ENCODE measurements around the gene C3.
"Not testable (repeated sequence)": the region's sequence is repeated elsewhere in the genome, so short reads cannot be mapped to it uniquely, and the experiment has no call there.

C3 gene

GRCh38 chr19:6712692-6713670 lies 7.5 kb downstream of the C3 start:
- no peak for DNase-seq (ENCODE audit: low read depth in 3 of 3)

DNA sequence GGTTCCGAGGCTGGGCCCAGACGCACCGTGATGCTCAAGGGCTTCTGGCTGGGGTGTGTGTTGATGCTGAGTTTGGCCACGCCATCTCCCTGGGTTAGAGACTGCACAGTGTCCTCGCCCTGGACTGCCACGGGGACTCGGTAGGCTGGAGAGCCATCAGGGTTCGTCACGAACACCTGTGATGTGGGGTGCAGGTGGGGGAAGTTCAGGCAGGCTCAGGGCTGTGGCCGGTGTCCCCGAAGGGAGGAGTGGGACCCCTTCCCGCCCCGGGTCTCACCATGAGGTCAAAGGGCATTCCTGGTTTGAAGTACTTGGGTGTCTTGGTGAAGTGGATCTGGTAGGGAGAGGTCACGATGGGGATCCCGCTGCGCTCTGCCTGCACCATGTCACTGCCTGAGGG lies 8.2 kb downstream of the C3 start:
- DNase-seq (ENCODE audit: low read depth in 3 of 3): no peak

- DNase-seq (ENCODE audit: low read depth in 3 of 3): no peak
Observed at GRCh38 chr19:6711605-6712004, 8.8 kb downstream of the C3 start.

DNA sequence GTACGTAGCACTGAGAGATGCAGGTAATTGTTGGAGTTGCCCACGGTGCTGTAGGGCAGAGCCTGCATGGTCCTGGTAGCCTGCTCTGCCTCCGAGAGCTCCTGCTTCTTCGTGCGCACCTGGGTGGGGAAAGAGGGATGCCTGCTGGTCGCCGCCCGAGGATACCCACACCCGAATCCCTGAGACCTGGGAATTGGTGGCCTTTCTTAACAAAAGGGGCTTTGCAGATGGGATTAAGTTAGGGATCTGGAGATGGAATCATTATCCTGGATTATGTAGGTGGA lies 9.4 kb downstream of the C3 start:
- no peak for DNase-seq (ENCODE audit: low read depth in 3 of 3)

DNA sequence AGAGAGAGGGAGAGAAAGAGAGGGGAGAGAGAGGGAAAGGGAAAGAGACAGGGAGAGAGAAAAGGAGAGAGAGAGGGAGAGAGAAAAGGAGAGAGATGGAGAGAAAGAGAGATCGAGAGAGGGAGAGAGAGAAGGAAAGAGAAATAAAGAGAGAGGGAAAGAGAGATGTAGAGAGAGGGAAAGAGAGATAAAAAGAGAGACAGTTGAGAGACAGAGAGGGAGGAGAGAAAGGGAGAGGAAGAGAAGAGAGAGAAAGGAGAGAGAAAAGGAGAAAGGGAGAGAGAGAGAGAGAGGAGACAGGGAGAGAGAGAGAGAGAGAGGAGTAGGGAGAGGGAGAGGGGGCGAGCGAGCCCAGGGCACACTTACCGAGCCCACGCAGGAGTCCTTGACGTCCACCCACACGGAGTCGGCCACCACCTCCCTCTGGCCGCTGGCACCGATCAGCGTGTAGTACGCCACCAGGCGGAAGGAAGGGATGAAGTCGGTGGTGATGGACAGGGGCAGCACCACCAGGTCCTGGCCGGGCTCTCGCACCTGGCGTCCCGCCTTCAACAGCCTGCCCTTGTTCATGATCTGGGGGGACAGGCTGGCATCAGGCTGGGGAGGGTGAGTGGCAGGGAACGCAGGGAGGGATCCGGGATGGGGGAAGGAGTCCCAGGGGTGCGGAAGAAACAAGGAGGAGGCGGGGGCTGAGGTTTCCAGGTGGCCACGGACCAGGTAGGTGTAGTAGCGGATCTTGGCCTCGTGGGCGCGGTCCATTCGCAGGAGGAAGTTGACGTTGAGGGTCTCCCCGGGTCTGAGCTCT lies 10.0 kb downstream of the C3 start:
- DNase-seq (ENCODE audit: low read depth in 3 of 3): no peak

GRCh38 chr19:6709549-6709948 lies 10.9 kb downstream of the C3 start:
- no peak for DNase-seq (ENCODE audit: low read depth in 3 of 3)

GRCh38 chr19:6708913-6709312 lies 11.5 kb downstream of the C3 start:
- DNase-seq (ENCODE audit: low read depth in 3 of 3): not testable (repeated sequence)

DNA sequence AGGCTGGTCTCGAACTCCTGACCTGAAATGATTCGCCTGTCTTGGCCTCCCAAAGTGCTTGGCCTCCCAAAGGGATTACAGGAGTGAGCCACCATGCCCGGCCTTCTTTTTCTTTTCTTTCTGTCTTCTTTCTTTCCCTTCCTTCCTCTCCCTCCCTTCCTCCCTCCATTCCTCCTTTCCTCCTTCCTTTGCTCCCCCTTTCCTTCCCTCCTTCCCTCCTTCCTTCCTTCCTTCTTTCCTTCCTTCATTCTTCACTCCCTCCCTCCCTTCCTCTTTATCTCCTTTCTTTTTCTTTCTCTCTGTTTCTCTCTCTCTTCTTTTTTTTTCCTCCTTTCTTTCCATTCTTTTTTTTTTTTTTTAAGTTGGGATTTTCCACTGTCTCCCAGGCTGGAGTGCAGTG lies 12.1 kb downstream of the C3 start:
- DNase-seq (ENCODE audit: low read depth in 3 of 3): no peak

DNA sequence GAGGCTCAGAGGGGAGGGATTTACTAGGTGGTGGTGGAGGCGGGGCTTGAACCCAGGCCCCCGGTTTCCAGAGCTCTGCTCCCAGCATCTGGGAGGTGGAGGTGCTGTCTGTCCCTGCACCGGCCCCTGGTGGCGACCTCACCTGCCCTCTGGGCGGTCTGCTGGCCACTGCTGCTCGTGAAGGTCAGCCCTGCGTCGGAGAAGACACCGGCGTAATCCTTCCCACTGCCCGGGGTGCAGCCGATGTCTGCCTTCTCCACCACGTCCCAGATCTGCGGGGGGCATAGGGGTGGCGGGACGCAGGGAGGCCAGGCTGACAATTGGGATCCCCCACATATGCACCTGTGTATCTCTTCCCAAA lies 12.8 kb downstream of the C3 start:
- DNase-seq (ENCODE audit: low read depth in 3 of 3): no peak

- DNase-seq (ENCODE audit: low read depth in 3 of 3): no peak
Observed at GRCh38 chr19:6707011-6707657, 13.3 kb downstream of the C3 start.

- no peak for DNase-seq (ENCODE audit: low read depth in 3 of 3)
Observed at GRCh38 chr19:6706633-6706958, 13.9 kb downstream of the C3 start.

DNA sequence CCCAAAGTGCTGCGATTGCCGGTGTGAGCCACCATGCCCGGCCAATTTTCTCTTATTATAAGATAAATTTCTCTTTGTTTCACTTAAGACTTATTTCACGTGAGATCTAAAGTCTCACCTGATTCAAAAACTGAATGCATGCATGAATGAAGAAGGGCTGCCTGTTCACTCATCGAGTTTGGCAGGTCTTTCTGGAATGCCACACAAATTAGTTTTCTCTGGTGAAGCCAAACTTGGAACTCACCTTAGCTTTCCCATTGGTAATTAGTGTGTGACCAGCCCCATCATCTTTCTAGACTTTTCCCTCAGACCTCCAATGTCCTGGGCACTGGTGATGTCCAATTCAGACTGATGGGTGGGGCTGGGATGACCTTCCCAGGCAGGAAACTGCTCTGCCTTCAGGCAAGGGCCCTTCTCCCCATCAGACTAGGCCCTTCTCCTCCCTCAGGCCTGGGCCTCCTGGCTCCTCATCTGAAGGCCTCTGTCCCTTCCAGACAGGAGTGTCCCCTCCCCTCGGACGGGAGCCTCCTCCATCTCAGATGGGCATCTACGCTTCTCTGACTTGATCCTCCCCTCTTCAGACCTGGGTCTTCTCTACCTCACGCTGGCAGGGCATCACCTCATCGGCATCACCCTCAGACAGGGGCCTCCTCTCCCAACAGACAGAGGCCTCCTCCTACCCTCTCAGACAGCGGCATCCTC lies 14.4 kb downstream of the C3 start:
- DNase-seq (ENCODE audit: low read depth in 3 of 3): no peak

DNA sequence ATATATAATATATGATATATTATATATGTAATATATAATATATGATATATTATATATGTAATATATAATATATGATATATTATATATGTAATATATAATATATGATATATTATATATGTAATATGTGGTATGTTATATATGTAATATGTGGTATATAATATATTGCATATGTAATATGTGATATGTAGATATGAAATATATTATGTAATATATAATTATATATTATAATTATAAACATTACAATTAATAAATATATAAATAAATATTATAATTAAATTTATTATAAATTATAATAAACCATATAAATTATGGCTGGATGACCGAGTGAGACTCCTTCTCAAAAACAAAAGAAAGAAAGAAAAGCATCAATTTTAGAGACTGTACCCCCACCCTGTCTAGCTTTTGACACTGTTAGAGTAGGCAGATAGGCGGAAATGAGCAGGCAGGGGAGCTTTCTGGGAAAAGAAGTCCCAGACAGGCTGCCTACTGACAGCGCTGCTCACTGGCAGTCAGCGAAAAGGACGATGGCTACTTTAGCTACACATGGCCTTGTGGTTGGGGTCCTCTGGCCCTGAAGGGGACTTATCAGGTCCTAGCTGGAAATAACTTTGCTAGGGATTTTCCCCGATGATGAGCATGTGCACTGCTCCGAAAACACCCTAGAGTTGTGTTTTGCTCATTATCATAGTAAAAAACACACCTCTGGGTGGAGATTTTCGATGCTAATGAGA lies 19.7 kb downstream of the C3 start:
- DNase-seq (ENCODE audit: low read depth in 3 of 3): no peak

GRCh38 chr19:6699935-6700334 lies 20.5 kb downstream of the C3 start:
- DNase-seq (ENCODE audit: low read depth in 3 of 3): no peak

DNA sequence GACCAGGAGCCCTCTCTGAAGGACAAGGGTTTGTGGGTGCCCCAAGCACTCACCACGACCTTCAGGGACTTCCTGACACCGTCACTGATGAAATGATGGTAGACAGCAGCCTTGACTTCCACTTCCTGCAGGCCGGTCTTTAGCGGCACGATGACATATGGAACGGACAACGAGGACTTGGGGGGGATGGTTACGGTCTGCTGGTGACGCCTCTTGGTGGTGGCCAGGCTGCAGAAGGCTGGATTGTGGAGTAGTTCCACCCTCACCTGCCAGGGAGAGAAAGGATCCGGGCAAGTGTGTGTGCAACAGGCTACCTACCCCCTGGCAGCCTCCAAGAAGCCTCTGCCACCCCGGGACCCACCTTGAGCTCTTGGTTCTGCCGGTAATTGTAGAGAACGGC lies 23.2 kb downstream of the C3 start:
- DNase-seq (ENCODE audit: low read depth in 3 of 3): no peak

GRCh38 chr19:6696239-6696820 lies 24.1 kb downstream of the C3 start:
- DNase-seq (ENCODE audit: low read depth in 3 of 3): no peak

- DNase-seq (ENCODE audit: low read depth in 3 of 3): no peak
Observed at GRCh38 chr19:6694147-6694815, 26.2 kb downstream of the C3 start.

DNA sequence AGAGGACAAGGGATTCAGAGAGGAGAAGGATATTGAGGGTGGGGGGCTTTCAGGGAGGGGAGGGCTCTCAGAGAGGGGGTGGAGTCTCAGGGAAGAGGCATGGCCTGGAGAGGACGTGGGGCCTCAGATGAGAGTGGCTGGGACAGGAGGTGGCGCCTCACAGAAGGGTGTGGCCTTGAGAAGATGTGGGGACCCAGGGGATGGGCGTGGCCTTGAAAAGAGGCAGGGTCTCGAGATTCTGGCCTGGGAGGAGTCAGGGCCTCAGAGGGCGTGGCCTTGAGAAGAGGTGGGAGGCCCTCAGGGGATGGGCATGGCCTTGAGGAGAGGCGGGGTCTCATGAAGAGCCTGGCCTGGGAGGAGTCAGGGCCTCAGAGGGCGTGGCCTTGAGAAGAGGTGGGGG lies 26.8 kb downstream of the C3 start:
- DNase-seq (ENCODE audit: low read depth in 3 of 3): no peak

DNA sequence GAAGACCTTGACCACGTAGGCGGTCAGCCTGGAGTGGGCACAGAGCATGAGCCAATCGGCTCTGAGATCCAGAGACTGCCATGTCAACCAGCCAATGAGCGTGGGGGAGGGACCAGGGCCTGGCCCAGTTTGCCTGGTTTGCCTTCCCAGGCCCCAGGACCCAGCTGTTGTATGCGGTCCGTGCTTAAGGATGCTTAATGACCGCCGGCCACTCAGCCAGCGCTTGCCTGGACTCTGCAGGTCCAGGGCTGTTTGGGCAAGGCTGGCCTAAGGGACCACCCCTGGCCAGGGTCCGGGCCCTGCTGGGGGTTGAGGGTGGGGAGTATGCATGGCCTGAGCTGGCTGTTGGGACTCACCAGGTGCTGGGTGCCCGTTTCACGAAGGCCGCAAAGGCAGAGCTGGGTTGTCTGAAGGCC lies 27.4 kb downstream of the C3 start:
- no peak for DNase-seq (ENCODE audit: low read depth in 3 of 3)

DNA sequence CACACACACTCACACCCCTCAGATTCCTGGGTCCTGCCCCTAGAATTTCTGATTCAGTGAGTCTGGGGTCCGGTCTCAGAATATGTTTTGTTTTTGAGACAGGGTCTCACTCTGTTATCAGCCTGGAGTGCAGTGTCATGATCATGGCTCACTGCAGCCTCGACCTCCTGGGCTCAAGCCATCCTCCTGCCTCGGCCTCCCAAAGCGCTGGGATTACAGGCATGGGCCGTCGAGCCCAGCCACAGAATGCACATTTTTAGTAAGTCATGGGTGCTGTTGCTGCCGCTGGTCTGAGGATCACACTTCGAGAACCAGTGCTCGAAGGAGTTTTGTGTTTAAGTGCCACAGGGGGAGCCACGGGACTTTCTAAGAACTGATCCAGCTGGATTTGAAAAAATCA lies 28.4 kb downstream of the C3 start:
- DNase-seq (ENCODE audit: low read depth in 3 of 3): no peak

DNA sequence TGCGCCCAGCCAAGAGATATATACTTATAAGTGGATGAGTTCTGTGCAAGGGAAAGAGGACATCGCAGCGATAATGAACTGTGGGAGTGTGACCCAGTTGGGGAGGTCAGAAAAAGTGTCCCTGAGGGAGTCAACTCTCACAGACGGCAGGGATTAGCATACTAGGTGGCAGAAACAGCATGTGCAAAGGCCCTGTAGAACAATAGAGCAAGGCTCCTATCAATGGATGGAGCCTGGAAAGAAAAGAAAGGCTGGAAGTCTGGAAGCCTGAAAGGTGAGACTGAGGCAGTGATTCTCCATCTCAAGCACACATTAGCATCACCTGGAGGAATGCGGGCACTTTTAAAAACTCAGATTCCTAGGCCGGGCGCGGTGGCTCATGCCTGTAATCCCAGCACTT lies 29.1 kb downstream of the C3 start:
- DNase-seq (ENCODE audit: low read depth in 3 of 3): no peak

Measured in stimulated activated CD4-positive, alpha-beta T cell treated with anti-CD3 and anti-CD28 coated beads, TNF-alpha, amount 100 ng/mL, for 4 hours (primary cell).